Left lung (tissue), 10 donors: ENCODE results near the gene HEBP2. TPM values are rescaled to one million over a fixed set of nuclear protein-coding genes. Genes with fewer than 3 reads are reported as not detected.
A peak's percentile ranks its signal among the peaks of the same experiment; 100 is the strongest.

Experiments
- ATAC-seq: fragments of 200-7000 bp; cut with Tn5 transposase; one replicate; pipeline ENCODE4 v1.9.1; 2020; ENCODE audit warnings: moderate library complexity
- DNase-seq, 4 donors: peaks; one replicate each; pipeline ENCODE4 v3.0.0-alpha.2; 2013 to 2020
- H3K27ac ChIP-seq, 2 donors: fragments of 200-600 bp; sonication (generic) in 1 of 2; one replicate each; pipeline versions ENCODE4 v1.5.0 to v1.8.0; 2020 to 2021
- H3K27me3 ChIP-seq, 2 donors: fragments of 200-600 bp; sonication (generic) in 1 of 2; one replicate each; pipeline versions ENCODE4 v1.5.0 to v1.8.0; 2020 to 2021
- H3K36me3 ChIP-seq, 2 donors: fragments of 200-600 bp; sonication (generic) in 1 of 2; one replicate each; pipeline versions ENCODE4 v1.5.0 to v1.8.0; 2020 to 2021
- H3K4me1 ChIP-seq, 2 donors: fragments of 200-600 bp; one replicate each; pipeline ENCODE4 v1.8.0; 2021
- H3K4me3 ChIP-seq, 2 donors: fragments of 200-600 bp; sonication (generic) in 1 of 2; one replicate each; pipeline versions ENCODE4 v1.5.0 to v1.8.0; 2020 to 2021; ENCODE audit warnings: mild to moderate bottlenecking in 1 of 2
- H3K9me3 ChIP-seq, 2 donors: fragments of 200-600 bp; sonication (generic) in 1 of 2; one replicate each; pipeline versions ENCODE4 v1.5.0 to v1.8.0; 2020 to 2021
- intact Hi-C, 2 donors: fragments of 100-400 bp; cut with DNase I; formaldehyde crosslinking; loops; one replicate each; pipeline versions ENCODE4 v1.11.2 to v1.14.2; 2022
- polyA plus RNA-seq, 6 donors: library from polyadenylated mRNA; unstranded; fragments of 120-200 nt; gene quantifications; one replicate each; pipeline ENCODE4 v1.2.1, GENCODE V29; 2013; ENCODE audit not compliant: insufficient read length in 6 of 6
- total RNA-seq, 2 donors: library from RNA; stranded (reverse); fragmentation: NEBNext Ultra II Directional; extraction: Animal tissue kit (Norgen Biotek cat#: 25700); gene quantifications; one replicate each; pipeline ENCODE4 v1.2.1, GENCODE V29; 2021
- TF ChIP-seq, protein P1 (sequence below), 2 donors: fragments of 200-600 bp; sonication (generic) in 1 of 2; IDR thresholded peaks; one replicate each; pipeline versions ENCODE4 v1.5.0 to v1.8.0; 2021; ENCODE audit warnings: antibody characterized with exemption in 2 of 2
- donor health status: DM: no; HTN: yes; CAD: no.
- donor health status: DM: no; HTN: no; CAD: no.

The HEBP2 gene
- total and polyA plus RNA-seq, 8 donors: 44.2 to 54.5 (median 49.4) TPM

- ATAC-seq: no peak
- no peak overlapping the region for H3K27ac ChIP-seq
- intact Hi-C loops: loop anchor here in 1 of 2 donors (10.0 kb wide), 2 partner anchors 85 to 335 kb away; no protein-coding TSS in a partner anchor
- H3K36me3 ChIP-seq: peaks cover 0 to 16% of the 10 kb centered on the region in 2 donors
- H3K4me3 ChIP-seq: no peak overlapping the region
- DNase-seq: peak in 1 of 4 donors; percentile 14
- no peaks in the 10 kb centered on the region for H3K27me3 ChIP-seq
- TF ChIP-seq, protein P1, sequence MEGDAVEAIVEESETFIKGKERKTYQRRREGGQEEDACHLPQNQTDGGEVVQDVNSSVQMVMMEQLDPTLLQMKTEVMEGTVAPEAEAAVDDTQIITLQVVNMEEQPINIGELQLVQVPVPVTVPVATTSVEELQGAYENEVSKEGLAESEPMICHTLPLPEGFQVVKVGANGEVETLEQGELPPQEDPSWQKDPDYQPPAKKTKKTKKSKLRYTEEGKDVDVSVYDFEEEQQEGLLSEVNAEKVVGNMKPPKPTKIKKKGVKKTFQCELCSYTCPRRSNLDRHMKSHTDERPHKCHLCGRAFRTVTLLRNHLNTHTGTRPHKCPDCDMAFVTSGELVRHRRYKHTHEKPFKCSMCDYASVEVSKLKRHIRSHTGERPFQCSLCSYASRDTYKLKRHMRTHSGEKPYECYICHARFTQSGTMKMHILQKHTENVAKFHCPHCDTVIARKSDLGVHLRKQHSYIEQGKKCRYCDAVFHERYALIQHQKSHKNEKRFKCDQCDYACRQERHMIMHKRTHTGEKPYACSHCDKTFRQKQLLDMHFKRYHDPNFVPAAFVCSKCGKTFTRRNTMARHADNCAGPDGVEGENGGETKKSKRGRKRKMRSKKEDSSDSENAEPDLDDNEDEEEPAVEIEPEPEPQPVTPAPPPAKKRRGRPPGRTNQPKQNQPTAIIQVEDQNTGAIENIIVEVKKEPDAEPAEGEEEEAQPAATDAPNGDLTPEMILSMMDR (IDR thresholded peaks at IDR 0.05): no peak
- peaks cover 0 to 24% of the 10 kb centered on the region in 2 donors for H3K4me1 ChIP-seq
- H3K9me3 ChIP-seq: no peaks in the 10 kb centered on the region
Measured at GRCh38 chr6:138429761-138430160, 25.7 kb downstream of the HEBP2 start.

DNA sequence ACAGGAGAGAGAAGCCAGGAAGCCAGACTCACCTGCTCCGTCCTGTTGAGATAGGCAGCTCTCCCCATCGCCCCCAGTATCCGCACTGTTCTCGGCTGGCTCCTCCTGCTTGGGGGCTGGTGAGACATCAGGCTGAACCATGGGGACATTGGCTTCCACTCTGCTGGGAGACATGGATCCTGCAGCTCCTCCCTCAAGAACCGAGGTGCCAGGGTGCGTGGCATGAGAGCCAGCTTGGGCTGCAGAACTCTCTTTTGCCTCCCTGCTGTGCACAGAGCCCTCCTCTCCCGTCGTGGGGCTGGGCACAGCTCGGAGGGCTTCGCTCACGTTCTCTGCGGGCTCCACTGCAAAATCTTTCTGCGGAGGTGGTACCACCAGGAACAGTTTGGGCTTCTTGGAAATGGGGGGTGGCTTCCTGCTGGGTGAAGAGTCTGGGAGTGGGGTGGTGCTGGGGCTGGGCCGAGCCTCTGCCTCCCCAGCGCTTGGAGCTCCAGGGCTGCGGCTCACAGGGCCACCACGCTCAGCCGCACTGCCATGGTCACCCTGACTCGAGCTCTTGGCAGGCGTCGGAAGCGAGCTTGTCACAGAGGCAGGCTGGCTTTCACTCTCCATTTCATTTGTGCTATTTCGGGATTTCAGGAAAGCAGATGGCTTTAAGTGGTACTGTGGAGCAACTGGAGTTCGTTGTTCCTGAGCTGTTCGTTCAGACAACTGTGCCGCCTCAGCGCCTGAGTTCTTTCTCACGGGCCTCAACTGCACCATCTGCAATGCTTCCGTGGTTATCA lies 26.5 kb downstream of the HEBP2 start:
- Histone ChIP-seq H3K9me3 (no peaks in the 10 kb centered on the region), H3K27me3 (no peaks in the 10 kb centered on the region), H3K4me3 (no peak overlapping the region), H3K27ac (no peak overlapping the region), H3K4me1 (peaks cover 0 to 30% of the 10 kb centered on the region in 2 donors), H3K36me3 (peaks cover 0 to 16% of the 10 kb centered on the region in 2 donors)
- intact Hi-C loops: loop anchor here in 1 of 2 donors (10.0 kb wide), 1 partner anchor 84 kb away; no protein-coding TSS in a partner anchor
- DNase-seq (no peak), ATAC-seq (no peak)
- TF ChIP-seq, protein P1 (IDR thresholded peaks at IDR 0.05): no peak

DNA sequence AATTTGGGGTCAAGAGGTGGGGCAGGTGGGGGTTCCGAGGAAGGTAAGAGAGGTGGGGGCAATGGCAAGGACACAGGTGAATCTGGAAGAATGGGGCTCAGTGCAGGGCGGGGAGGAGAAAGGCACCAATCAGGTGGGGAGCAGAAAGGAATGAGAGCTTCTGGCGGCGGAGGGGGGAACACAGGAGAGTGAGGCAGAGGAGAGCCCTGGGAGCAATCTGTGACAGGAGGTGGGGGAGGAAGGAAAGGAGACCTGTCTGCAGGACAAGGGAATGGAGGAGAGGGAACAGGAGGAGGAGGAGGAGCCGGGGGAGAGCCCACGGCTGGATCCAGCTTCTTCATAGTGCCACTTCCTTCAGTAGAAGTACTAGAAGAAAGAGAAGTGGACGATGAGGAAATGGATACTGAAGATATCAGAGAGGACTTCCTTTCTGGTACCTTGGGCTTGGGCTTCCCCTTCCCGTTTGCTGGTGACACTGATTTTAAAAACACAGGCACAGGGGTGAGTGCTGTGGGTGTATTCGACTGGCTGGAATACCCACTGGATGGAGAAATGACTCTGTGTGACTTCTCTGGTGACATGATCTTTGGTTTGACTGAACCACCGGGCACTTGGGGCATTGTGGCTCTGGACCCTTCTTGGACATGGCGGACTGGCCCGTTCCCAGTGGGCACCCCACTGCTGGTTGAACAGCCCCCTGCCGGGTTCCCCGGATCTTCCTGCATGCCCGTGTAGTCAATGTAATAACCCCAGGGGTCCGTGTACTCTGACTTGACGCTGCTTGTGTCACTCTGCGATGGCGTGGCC lies 27.4 kb downstream of the HEBP2 start:
- Histone ChIP-seq H3K4me1 (peaks cover 0 to 30% of the 10 kb centered on the region in 2 donors), H3K27me3 (no peaks in the 10 kb centered on the region), H3K27ac (peak overlapping the region in 1 of 2 donors; percentile 18), H3K4me3 (no peak overlapping the region), H3K36me3 (peaks cover 0 to 16% of the 10 kb centered on the region in 2 donors), H3K9me3 (no peaks in the 10 kb centered on the region)
- peak; percentile 27 for ATAC-seq
- TF ChIP-seq, protein P1 (IDR thresholded peaks at IDR 0.05): no peak
- intact Hi-C loops: loop anchor here in 1 of 2 donors (10.0 kb wide), 1 partner anchor 83 kb away; no protein-coding TSS in a partner anchor
- no peak for DNase-seq

DNA sequence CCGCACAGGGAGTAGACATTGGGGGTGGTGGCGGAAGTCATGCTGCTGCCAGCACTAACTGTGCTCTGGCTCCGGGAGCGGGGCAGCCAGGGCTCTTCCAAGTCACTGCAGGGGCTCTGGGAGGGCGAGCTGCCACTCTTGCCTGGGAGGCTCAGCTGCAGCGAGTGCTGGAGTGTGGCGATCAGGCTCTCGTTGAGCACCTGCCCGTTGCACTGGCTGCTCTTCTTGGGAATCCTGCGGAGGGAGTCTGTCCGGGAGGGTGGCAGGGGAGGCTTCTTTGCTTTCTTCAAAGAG lies 28.0 kb downstream of the HEBP2 start:
- Histone ChIP-seq H3K27me3 (no peaks in the 10 kb centered on the region), H3K4me1 (peaks cover 0 to 30% of the 10 kb centered on the region in 2 donors), H3K4me3 (no peak overlapping the region), H3K27ac (peak overlapping the region in 1 of 2 donors; percentile 18), H3K9me3 (no peaks in the 10 kb centered on the region), H3K36me3 (peaks cover 0 to 16% of the 10 kb centered on the region in 2 donors)
- ATAC-seq (no peak), DNase-seq (peak in 1 of 4 donors; percentile 76)
- intact Hi-C loops: loop anchor here in 1 of 2 donors (10.0 kb wide), 1 partner anchor 83 kb away; no protein-coding TSS in a partner anchor
- TF ChIP-seq, protein P1 (IDR thresholded peaks at IDR 0.05): no peak

- Histone ChIP-seq H3K27ac (no peak overlapping the region), H3K4me1 (peaks cover 0 to 29% of the 10 kb centered on the region in 2 donors), H3K4me3 (no peak overlapping the region), H3K27me3 (no peaks in the 10 kb centered on the region), H3K9me3 (no peaks in the 10 kb centered on the region), H3K36me3 (peaks cover 0 to 16% of the 10 kb centered on the region in 2 donors)
- intact Hi-C loops: loop anchor here in 1 of 2 donors (10.0 kb wide), 1 partner anchor 81 kb away; no protein-coding TSS in a partner anchor
- no peak for DNase-seq
- no peak for ATAC-seq
- TF ChIP-seq, protein P1 (IDR thresholded peaks at IDR 0.05): no peak
Measured at GRCh38 chr6:138434096-138434495, 30.1 kb downstream of the HEBP2 start.
